A673 (cell line): ENCODE measurements around the gene JPT1.

Experiments
- CTCF ChIP-seq: fragments of 300-800, 200-600 bp; sonication (generic); conservative IDR thresholded peaks from 2 replicates; pipeline ENCODE4 v1.5.1; 2017; ENCODE audit warnings: low read depth, mild to moderate bottlenecking, antibody characterized with exemption, low read length, moderate library complexity, mixed read lengths
- EZH2 ChIP-seq: fragments of 200-600 bp; sonication (generic); IDR thresholded peaks from 2 replicates; pipeline ENCODE4 v1.6.1; 2017; ENCODE audit warnings: borderline replicate concordance, low read depth, mild to moderate bottlenecking, mixed read lengths, antibody characterized with exemption, low read length; ENCODE audit not compliant: poor library complexity, severe bottlenecking

- TF ChIP-seq CTCF (no peak), EZH2 (no peak)
These were observed 62.4 kb downstream of the JPT1 start for GRCh38 chr17:75091855-75092327.
